Endothelial cell of umbilical vein (primary cell): ENCODE results near the gene MRPS27. TPM values are rescaled to one million over a fixed set of nuclear protein-coding genes. Genes with fewer than 3 reads are reported as not detected.

Experiments used
- BruUV-seq: library from RNA; stranded (reverse); fragments of 400-500 nt; replicated peaks from 2 replicates; lab custom pipeline; 2021; lab: Mats Ljungman, UMichigan
- CTCF ChIA-PET: fragments of 300-600, 350-600 bp; sonication (Branson Sonifier 250); formaldehyde crosslinking; loops from one replicate; lab custom pipeline; 2021; ENCODE audit warnings: antibody characterized with exemption, inconsistent platforms; lab: Charles Lee
- POLR2A ChIA-PET: fragments of 300-600, 350-600 bp; sonication (Branson Sonifier 250); formaldehyde crosslinking; loops from one replicate; lab custom pipeline; 2021; ENCODE audit warnings: antibody characterized with exemption, inconsistent platforms; lab: Charles Lee
- DNase-seq: peaks from one replicate; pipeline ENCODE4 v3.0.0-alpha.2; 2011; ENCODE audit warnings: low read depth, low spot score
- FAIRE-seq: peaks from 2 replicates; lab custom pipeline; 2011; peaks lifted over from hg19 to GRCh38; lab: Jason Lieb, UNC
- H2AFZ ChIP-seq: 2 replicates; pipeline ENCODE4 v1.6.0; 2012; ENCODE audit warnings: low read depth, low read length, control low read depth, inconsistent platforms
- H3K27ac ChIP-seq: 2 replicates; pipeline ENCODE4 v1.5.1; 2011; ENCODE audit warnings: low read depth, mild to moderate bottlenecking, control low read depth, low read length, moderate library complexity; ENCODE audit not compliant: insufficient read depth
- H3K27me3 ChIP-seq, 2 experiments: 2 replicates each; pipeline versions ENCODE4 v1.6.0 to v1.6.1; 2011; ENCODE audit warnings: low read length in 2 of 2, mixed read lengths in 1 of 2; ENCODE audit not compliant: control insufficient read depth in 2 of 2, insufficient read depth in 2 of 2
- H3K36me3 ChIP-seq, 2 experiments: 2 replicates in 1 of 2; 3 replicates in 1 of 2; pipeline ENCODE4 v1.5.1; 2011; ENCODE audit warnings: low read length in 2 of 2, mild to moderate bottlenecking in 1 of 2, moderate library complexity in 1 of 2; ENCODE audit not compliant: control insufficient read depth in 2 of 2, insufficient read depth in 2 of 2; ENCODE audit errors: extremely low read depth in 1 of 2
- H3K4me1 ChIP-seq: 3 replicates; pipeline ENCODE4 v1.5.1; 2011; ENCODE audit warnings: mild to moderate bottlenecking, low read length; ENCODE audit not compliant: control insufficient read depth, insufficient read depth; ENCODE audit errors: extremely low read depth
- H3K4me2 ChIP-seq: 2 replicates; pipeline ENCODE4 v1.6.1; 2011; ENCODE audit warnings: low read length, control low read depth, mixed read lengths; ENCODE audit not compliant: insufficient read depth
- H3K4me3 ChIP-seq, 3 experiments: fragments of 200-600 bp in 1 of 3; sonication (generic), shearing (Covaris generic) in 1 of 3; replicated peaks in 1 of 3; 2 replicates each; pipeline ENCODE4 v1.5.1; 2011 to 2016; ENCODE audit warnings: control low read depth in 3 of 3, low read length in 3 of 3, mild to moderate bottlenecking in 2 of 3, inconsistent platforms in 1 of 3, low read depth in 1 of 3, moderate library complexity in 1 of 3; ENCODE audit not compliant: insufficient read depth in 1 of 3
- H3K79me2 ChIP-seq: 2 replicates; pipeline ENCODE4 v1.6.0; 2012; ENCODE audit warnings: low read length, inconsistent platforms; ENCODE audit not compliant: control insufficient read depth, insufficient read depth
- H3K9ac ChIP-seq: replicated peaks from 2 replicates; pipeline ENCODE3; 2011; ENCODE audit warnings: low read length, control low read depth; ENCODE audit not compliant: insufficient read depth; ENCODE audit errors: extremely low read depth
- H3K9me1 ChIP-seq: replicated peaks from 3 replicates; pipeline ENCODE4 v1.6.0; 2011; ENCODE audit warnings: mild to moderate bottlenecking, low read length; ENCODE audit not compliant: control insufficient read depth, insufficient read depth; ENCODE audit errors: extremely low read depth
- H3K9me3 ChIP-seq: replicated peaks from 2 replicates; pipeline ENCODE4 v1.5.1; 2012; ENCODE audit warnings: low read length, inconsistent platforms; ENCODE audit not compliant: control insufficient read depth, insufficient read depth
- H4K20me1 ChIP-seq: replicated peaks from 2 replicates; pipeline ENCODE3; 2011; ENCODE audit warnings: mild to moderate bottlenecking, low read length; ENCODE audit not compliant: control insufficient read depth, insufficient read depth; ENCODE audit errors: extremely low read depth
- CTCF ChIP-seq, 2 donors: IDR thresholded peaks; 1 replicate in 1 of 2; 2 replicates in 1 of 2; pipeline ENCODE4 v1.5.1; 2011; ENCODE audit warnings: low read length in 2 of 2, mild to moderate bottlenecking in 2 of 2, moderate library complexity in 2 of 2, control low read depth in 1 of 2, inconsistent platforms in 1 of 2, low read depth in 1 of 2; ENCODE audit not compliant: insufficient read depth in 1 of 2; ENCODE audit errors: extremely low read depth in 1 of 2
- FOS ChIP-seq: IDR thresholded peaks from 2 replicates; pipeline ENCODE4 v1.6.1; 2011; ENCODE audit warnings: mild to moderate bottlenecking, low read length, moderate library complexity, borderline replicate concordance; ENCODE audit not compliant: insufficient read depth
- JUN ChIP-seq: IDR thresholded peaks from 2 replicates; pipeline ENCODE4 v1.6.1; 2011; ENCODE audit warnings: borderline replicate concordance, low read depth; ENCODE audit not compliant: insufficient read length, insufficient read depth
- MYC ChIP-seq: IDR thresholded peaks from one replicate; pipeline ENCODE4 v1.6.1; 2011; ENCODE audit warnings: mild to moderate bottlenecking, low read depth, low read length
- POLR2A ChIP-seq: IDR thresholded peaks from 2 replicates; pipeline ENCODE4 v1.6.1; 2012; ENCODE audit warnings: low read depth, mild to moderate bottlenecking, control low read depth, low read length
- POLR2AphosphoS5 ChIP-seq: IDR thresholded peaks from 2 replicates; pipeline ENCODE4 v1.6.1; 2012; ENCODE audit warnings: low read depth, mild to moderate bottlenecking, control low read depth, low read length, moderate library complexity; ENCODE audit not compliant: insufficient read depth
- dilution Hi-C: fragments of 300-500 bp; cut with MboI; formaldehyde crosslinking; loops from one replicate; pipeline ENCODE4 v1.15.0; 2019; ENCODE audit warnings: low sequenced_read_pairs; ENCODE audit not compliant: extremely low pct_ligation_motif_present
- intact Hi-C: fragments of 100-400 bp; cut with micrococcal nuclease; formaldehyde crosslinking; loops from one replicate; pipeline ENCODE4 v1.10.0; 2022
- polyA plus RNA-seq, 4 experiments: library from polyadenylated mRNA; depleted of rRNA in 3 of 4; stranded (reverse) in 3 of 4; unstranded in 1 of 4; fragments of >200 nt; gene quantifications; 2 replicates each; pipeline versions ENCODE4 v1.2.1 to v1.2.3, GENCODE V29; 2011 to 2012; ENCODE audit warnings: missing spikeins in 1 of 4
- total RNA-seq: library from RNA; stranded (reverse); gene quantifications from 2 replicates; pipeline ENCODE4 v1.2.3, GENCODE V29; 2021

The MRPS27 gene
- total and polyA plus RNA-seq, 2 donors (not counting 3 experiments of a cell fraction or from before 2014, with no cell fraction given): 56.0 to 67.1 TPM

GRCh38 chr5:72245951-72246532 is 74.0 kb downstream of the MRPS27 start:
- no peaks in the 10 kb centered on the region for H3K27me3 ChIP-seq
- peak in 1 of 2 donors; percentile 41 for TF ChIP-seq CTCF (IDR thresholded peaks at IDR 0.05; ENCODE audit: extremely low read depth in 1 of 2, insufficient read depth in 1 of 2, low read depth in 1 of 2, low read length in 2 of 2)
- TF ChIP-seq MYC: no peak
- H4K20me1 ChIP-seq: no peaks in the 10 kb centered on the region
- ChIA-PET POLR2A (interaction anchor here (0.7 kb wide), 1 partner anchor 51 kb away, joined by 3 read pairs; no protein-coding TSS in a partner anchor), CTCF (interaction anchor here (1.0 to 3.7 kb wide), 15 partner anchors 12 to 464 kb away, joined by 3 to 35 read pairs (median 7); no protein-coding TSS in a partner anchor)
- H3K4me2 ChIP-seq: peak overlapping the region; percentile 74
- no peak overlapping the region for H2AFZ ChIP-seq
- H3K9ac ChIP-seq: no peak overlapping the region
- no peaks in the 10 kb centered on the region for H3K36me3 ChIP-seq
- BruUV-seq: no TSS peak
- dilution Hi-C loops: no loop called here
- H3K9me1 ChIP-seq: no peaks in the 10 kb centered on the region
- DNase-seq (peak; percentile 68), FAIRE-seq (peak; percentile 18)
- H3K27ac ChIP-seq: peak overlapping the region; percentile 88
- intact Hi-C loops: loop anchor here (1.0 to 10.0 kb wide), 6 partner anchors 10 to 599 kb away; partner anchors contain the start of gene MAP1B
- peaks cover 55% of the 10 kb centered on the region for H3K4me1 ChIP-seq
- H3K4me3 ChIP-seq: no peak overlapping the region
- no peaks in the 10 kb centered on the region for H3K9me3 ChIP-seq
- H3K79me2 ChIP-seq: peaks cover 13% of the 10 kb centered on the region

- Histone ChIP-seq H4K20me1 (no peaks in the 10 kb centered on the region), H3K4me1 (peaks cover 54% of the 10 kb centered on the region), H3K27me3 (no peaks in the 10 kb centered on the region), H3K79me2 (peaks cover 12% of the 10 kb centered on the region), H3K4me3 (no peak overlapping the region), H3K9me3 (no peaks in the 10 kb centered on the region), H3K4me2 (peak overlapping the region; percentile 12), H3K36me3 (no peaks in the 10 kb centered on the region), H3K9ac (no peak overlapping the region), H2AFZ (no peak overlapping the region), H3K9me1 (no peaks in the 10 kb centered on the region), H3K27ac (peak overlapping the region; percentile 88)
- dilution Hi-C loops: no loop called here
- POLR2A ChIA-PET: interaction anchor here (0.7 kb wide), 1 partner anchor 50 kb away, joined by 3 read pairs; no protein-coding TSS in a partner anchor
- CTCF ChIA-PET: interaction anchor here (0.6 to 3.7 kb wide), 31 partner anchors 9 to 463 kb away, joined by 3 to 35 read pairs (median 4); no protein-coding TSS in a partner anchor
- TF ChIP-seq POLR2A (no peak), POLR2AphosphoS5 (no peak), MYC (no peak), JUN (no peak), FOS (no peak)
- intact Hi-C loops: loop anchor here (1.0 to 10.0 kb wide), 4 partner anchors 9 to 599 kb away; partner anchors contain the start of gene MAP1B
- DNase-seq (no peak), FAIRE-seq (no peak)
- no TSS peak for BruUV-seq
Observed at GRCh38 chr5:72245546-72245945, 74.5 kb downstream of the MRPS27 start.
